Posterior cingulate gyrus (tissue), 11 donors: ENCODE results near the gene VPS54.
"Not testable (repeated sequence)": the region's sequence is repeated elsewhere in the genome, so short reads cannot be mapped to it uniquely, and the experiment has no call there.

ENCODE experiments used
- DNase-seq, 10 donors: peaks; one replicate each; pipeline versions ENCODE4 v3.0.0 to v3.0.0-alpha.2; 2020 to 2021; ENCODE audit warnings: mixed read lengths in 3 of 10
- intact Hi-C: fragments of 100-400 bp; cut with DNase I; formaldehyde crosslinking; loops from one replicate; pipeline ENCODE4 v1.15.1; 2023

Gene VPS54

DNA sequence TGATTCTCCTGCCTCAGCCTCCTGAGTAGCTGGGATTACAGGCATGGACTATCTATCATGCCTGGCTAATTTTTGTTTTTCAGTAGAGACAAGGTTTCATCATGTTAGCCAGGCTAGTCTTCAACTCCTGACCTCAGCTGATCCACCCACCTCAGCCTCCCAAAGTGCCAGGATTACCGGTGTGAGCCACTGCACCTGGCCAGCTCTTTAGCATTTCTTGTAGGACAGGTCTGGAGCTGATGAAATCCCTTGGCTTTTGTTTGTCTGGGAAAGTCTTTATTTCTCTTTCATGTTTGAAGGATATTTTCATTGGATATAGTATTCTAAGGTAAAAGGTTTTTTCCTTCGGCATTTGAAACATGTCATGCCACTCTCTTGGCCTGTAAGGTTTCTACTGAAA lies 20.2 kb downstream of the VPS54 start:
- intact Hi-C loops: no loop called here
- DNase-seq: no peak

DNA sequence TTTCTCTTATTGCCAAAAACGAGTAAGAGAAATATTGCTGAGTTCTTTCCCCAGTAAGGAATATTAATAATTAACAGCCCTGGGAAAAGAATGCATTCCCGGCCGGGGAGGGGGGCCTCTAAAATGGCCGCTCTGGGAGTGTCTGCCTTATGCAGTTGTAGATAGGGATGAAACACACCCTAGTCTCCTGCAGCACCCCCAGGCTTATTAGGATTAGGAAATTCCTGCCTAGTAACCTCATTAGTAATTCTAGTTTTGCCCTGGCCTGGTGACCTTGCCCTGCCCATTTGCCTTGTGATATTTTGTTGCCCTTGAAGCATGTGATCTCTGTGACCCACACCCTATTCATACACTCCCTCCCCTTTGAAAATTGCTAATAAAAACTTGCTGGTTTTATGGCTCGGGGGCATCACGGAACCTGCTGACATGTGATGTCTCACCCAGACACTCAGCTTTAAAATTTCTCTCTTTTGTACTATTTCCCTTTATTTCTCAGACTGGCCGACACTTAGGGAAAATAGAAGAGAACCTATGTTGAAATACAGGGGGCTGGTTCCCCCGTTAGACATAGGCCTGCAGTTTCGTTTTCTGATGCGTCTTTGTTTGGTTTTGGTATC lies 22.5 kb downstream of the VPS54 start:
- DNase-seq, intact Hi-C loops: not testable (repeated sequence)

DNA sequence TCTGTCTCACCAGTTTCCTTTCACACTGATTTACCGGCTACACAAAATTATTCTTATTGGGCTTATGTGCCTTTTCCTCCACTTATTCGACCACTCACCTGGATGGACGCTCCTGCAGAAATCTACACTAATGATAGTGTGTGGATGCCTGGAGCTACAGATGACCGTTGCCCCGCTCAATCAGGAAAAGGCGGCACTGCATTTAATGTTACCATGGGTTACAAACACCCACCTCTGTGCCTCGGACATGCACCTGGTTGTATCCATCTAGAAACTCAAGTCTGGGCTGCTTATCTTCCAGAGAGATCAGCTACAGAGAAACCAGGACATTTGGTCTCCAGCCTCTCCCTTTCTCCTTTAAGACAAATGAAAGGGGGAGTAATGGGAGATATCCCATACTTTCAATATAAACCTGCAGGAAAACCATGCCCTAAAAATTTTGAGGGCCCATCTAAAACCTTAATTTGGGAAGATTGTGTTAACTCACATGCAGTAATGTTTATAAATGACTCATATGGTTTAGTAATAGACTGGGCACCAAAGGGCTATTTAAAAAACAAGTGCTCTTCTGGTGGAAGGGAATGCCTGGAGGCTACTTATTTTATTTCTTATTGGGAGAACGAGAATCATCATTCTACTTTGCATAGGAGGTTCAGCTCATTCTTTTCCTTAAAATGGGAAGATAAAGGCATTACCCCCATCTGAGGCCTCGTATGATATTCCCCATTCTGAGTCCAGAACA lies 24.7 kb downstream of the VPS54 start:
- DNase-seq, intact Hi-C loops: not testable (repeated sequence)

DNA sequence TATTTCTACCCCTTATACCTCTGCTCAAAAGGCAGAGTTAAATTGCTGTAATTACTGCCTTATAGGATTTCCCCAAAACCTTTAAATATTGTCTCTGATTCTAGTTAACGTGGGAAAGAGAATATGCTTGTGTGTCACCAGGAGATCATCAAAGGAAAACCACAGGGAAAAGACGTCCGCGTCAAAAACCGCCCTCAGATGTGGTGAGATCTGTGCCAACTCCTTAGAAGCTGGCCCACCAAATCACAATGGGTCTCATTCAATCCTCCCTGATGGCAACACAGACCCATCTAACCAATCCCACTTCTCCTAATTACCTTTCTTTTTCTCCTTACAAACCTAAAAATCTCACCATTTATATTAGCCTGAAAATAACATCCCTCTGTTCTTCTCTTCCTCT lies 25.4 kb downstream of the VPS54 start:
- intact Hi-C loops: no loop called here
- DNase-seq: no peak

DNA sequence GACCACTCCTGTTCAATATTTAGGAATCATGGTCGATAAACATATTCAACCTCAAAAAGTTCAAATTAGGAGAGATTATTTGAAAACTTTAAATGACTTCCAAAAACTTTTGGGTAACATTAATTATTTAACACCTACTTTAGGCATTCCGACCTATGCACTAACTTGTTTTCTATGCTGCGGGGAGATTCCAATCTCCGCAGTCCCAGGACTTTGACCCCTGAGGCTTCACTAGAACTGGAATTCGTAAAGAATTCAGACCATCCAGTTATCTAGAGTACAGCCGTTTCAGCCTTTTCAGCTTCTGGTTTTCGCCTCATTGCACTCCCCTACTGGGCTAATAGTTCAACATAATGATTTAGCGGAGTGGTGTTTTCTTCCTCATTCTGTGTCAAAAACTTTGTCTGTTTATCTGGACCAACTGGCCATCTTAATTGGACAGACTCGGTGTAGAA lies 26.1 kb downstream of the VPS54 start:
- intact Hi-C loops, DNase-seq: not testable (repeated sequence)

DNA sequence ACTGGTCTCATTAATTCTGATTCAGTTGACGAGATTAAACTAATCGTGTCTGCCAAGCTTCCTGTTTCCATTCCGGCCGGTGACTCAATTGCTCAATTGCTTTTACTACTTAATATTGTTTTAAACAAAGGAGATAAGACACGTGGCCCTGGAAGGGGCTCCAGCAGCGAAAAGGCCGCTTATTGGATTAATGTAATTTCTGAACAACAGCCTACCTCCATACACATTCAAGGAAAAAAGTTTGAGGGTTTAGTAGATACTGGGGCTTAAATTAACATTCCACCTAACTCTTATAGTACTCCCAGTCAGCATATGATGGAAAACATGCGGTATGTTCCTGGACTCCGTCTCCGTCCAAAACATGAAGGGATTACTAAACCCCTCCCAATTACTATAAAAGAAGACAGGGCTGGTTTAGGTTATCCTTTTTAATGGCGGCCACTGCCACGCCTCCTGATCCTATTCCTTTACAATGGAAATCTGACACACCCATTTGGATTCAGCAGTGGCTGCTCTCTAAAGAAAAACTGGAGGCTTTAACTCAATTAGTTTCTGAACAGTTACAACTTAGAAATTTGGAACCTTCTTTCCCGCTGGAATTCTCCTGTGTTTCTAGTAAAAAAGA lies 27.1 kb downstream of the VPS54 start:
- no peak for DNase-seq
- intact Hi-C loops: no loop called here

DNA sequence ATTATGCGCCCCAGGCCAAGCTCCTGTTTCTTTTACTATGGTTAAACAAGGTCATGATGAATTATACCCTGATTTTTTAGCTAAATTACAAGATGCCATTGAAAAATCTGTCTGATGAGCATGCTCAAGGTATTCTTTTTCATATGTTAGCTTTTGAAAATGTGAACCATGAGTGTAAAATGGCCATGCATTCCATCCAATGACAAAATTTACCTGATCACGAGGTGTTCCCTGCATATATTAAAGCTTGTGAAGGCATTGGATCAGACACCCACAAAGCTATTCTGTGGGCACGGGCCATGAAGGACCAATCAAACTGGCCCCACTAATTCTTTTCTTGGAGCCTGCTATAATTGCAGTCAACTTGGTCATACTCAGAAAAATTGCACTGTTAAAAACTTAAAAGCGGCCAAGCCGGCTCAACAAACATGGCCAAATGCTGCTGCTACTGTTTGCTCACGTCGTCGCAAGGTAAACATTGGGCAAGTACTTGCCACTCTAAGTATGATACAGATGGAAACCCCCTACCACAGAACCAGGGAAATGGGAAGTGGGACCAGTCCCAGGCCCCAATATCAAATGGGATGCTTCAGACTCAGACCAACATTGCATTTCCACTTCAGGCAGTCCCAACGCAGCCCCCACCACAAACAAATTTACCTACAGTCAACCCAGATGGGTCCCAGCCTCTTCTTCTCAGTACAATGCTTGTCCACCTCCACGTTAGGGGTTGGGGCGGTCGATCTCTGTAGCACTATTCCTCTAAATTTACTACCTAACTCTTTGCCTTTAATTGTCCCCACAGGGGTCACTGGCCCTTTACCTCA lies 27.8 kb downstream of the VPS54 start:
- DNase-seq: not testable (repeated sequence)

DNA sequence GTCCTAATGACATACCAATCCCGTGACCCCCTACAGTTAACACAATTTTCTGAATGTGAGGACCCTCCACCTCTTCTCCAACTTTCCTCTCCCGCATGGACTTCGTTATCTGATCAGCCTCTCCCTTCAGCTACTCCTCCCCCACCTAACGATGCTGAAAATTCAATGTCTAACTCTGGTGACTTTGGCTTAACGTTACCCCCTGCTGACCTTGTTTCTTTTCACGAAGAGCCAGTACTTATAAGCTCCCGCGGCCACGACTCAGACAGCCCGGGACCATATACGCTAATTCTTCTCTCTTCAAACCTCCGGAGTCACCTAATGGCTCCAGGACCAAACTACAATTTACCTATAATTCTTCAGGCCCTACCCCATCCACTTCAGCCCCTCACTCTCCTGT lies 29.2 kb downstream of the VPS54 start:
- intact Hi-C loops: no loop called here

More for the DNA sequence above, 27.8 kb downstream of the VPS54 start:
- intact Hi-C loops: not testable (repeated sequence)

DNA sequence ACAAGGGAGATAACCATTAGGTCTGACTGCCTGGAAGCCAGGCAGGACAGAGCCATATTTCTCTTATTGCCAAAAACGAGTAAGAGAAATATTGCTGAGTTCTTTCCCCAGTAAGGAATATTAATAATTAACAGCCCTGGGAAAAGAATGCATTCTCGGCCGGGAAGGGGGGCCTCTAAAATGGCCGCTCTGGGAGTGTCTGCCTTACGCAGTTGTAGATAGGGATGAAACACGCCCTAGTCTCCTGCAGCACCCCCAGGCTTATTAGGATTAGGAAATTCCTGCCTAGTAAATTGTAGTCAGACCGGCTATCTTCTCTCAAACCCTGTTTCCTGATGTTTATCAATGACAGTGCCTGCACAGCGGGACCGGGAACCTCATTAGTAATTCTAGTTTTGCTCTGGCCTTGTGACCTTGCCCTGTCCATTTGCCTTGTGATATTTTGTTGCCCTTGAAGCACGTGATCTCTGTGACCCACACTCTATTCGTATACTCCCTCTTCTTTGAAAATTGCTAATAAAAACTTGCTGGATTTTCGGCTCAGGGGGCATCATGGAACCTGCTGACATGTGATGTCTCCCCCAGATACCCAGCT lies 30.3 kb downstream of the VPS54 start:
- intact Hi-C loops, DNase-seq: not testable (repeated sequence)

More for the DNA sequence above, 29.2 kb downstream of the VPS54 start:
- DNase-seq: no peak

DNA sequence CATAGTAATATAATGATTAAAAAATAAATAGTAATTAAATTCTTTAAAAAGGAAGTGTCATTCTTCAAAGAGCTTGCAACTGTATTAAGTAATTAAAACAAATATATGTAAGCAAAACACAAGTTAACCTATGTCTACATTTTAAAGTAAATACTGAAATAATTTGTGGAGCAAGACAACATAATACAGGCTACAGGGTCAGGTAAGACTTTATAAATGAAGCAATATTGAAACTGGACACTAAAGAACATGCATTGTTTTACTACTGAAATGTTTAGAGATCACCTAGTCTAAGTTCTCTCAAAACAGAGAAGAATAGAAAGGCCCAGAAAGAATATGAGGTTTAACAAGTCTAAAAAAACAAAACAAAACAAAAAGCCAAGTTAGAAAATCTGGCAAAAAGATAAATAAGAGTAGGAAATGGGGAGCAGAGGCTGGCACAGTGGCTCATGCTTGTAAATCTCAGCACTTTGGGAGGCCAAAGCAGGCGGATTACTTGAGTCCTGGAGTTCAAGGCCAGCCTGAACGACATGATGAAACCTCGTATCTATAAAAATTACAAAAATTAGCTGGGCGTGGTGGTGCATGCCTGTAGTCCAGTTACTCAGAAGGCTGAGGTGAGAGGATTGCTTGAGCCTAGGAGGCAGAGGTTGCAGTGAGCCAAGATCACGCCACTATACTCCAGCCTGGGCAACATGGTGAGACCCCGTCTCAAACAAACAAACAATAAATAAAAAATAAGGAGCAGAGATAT lies 34.4 kb downstream of the VPS54 start:
- intact Hi-C loops: no loop called here
- no peak for DNase-seq

DNA sequence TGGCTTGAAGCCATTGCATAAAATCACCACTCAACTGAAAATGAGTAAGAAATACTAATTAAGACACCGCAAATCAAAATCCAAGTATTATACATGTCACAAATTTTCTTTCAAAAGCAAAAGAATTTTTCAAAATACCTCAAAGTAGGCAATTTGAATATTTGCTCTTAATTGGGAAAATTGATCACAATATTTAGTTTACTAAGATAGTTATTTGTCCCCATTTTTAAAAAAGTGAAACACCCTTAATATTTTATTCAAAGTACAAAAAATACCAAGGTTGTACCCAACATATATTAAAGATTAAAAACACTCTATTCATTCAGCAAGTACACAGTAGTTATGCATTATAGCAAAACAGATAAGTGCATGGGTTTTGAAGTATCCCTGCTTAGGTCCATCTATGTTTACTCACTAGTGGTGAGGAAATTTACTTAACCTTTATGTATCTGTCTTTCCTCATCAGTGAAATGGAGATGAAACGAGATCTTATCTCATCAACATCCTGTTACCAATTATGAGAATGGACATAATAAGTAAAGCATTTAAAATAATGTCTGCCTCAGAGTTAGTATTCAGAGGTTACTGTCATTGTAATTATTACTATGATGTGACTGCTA lies 35.1 kb downstream of the VPS54 start:
- no peak for DNase-seq
- intact Hi-C loops: no loop called here

DNA sequence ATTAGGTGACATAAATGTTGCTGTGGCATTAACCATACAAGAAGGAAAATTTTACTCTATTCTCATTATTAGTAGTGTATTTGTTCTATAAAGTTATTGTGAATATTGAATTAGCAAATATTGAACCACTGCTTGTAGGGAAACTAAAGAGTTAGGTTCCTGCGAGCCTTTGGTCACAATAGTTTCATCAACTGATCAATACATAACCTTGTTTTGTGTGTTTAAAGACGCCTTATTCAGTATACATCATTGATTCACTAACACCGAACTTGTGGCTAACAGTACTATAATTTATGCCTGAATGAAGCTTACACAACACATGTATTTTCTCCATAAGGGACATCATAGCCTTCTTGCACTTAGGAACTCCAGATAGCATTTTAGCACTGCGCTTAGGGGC lies 36.9 kb downstream of the VPS54 start:
- intact Hi-C loops: no loop called here
- DNase-seq: no peak

DNA sequence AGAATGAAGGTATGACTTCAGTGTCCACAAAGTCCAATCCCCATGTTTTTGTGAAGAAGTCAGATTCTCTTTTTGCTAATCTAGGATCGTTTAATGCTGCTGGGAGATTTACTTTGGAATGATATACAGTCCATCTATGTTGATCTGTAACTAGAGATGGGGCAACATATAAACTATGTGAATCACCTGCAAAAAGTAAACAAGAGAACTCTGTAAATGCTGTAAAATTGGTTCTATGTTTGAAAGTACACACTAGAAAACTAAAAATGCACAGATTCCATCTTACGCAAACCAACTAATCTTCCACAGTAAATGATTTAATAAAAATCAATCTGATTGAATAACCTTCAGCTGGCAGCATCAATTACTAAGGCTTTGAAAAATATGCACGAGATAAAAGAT lies 37.5 kb downstream of the VPS54 start:
- intact Hi-C loops: no loop called here
- DNase-seq: no peak

DNA sequence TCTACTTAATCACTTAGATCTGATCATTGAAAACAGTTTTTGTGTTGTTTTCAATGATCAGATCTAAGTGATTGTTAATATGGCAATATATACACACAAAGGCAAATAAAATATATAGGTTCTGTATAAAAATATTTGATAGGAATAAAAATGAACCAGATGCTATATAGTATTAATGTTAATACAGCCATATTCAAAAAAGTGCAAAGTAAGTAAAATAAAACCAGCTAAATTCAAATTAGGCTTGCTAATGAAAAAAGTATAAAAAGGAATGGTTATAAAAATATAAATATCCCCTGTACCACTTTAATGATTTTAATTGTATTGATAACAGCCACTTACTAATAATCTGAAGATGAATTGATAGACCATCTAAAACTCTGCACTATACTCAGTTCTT lies 38.4 kb downstream of the VPS54 start:
- intact Hi-C loops: no loop called here

DNA sequence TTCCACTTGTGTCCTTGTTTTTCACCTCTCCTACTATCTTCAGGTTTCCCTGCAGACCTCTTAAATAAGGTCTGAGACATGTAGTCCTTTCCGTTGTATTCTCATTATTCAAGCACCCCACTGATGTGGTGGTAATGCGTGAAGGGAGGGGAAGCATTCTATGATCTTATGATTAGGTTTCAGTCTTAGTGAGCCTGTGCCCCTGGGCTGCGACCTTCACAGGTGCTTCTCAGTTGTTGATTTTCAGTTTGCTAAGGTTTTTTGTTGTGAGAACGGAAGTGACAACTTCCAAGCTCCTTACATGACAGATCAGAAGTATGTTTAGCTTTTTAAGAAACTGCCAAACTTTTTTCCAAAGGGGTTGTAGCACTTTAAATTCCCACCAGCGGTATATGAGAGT lies 41.3 kb downstream of the VPS54 start:
- intact Hi-C loops: no loop called here
- DNase-seq: no peak

More for the DNA sequence above, 38.4 kb downstream of the VPS54 start:
- DNase-seq: no peak

DNA sequence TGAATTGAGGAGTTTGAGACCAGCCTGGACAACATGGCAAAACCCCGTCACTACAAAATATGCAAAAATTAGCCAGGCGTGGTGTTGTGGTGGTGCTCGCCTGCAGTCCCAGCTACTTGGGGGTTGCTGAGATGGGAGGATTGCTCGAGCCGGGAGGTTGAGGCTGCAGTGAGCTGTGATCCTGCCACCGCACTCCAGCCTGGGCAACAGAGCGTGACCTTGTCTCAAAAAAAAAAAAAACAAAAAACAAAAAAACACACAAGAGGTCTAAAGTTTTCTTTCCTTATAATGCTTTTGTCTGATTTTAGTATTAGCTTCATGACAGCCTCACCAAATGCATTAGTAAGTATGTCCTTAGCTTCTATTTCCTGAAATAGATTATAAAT lies 43.1 kb downstream of the VPS54 start:
- intact Hi-C loops: no loop called here
- DNase-seq: no peak

DNA sequence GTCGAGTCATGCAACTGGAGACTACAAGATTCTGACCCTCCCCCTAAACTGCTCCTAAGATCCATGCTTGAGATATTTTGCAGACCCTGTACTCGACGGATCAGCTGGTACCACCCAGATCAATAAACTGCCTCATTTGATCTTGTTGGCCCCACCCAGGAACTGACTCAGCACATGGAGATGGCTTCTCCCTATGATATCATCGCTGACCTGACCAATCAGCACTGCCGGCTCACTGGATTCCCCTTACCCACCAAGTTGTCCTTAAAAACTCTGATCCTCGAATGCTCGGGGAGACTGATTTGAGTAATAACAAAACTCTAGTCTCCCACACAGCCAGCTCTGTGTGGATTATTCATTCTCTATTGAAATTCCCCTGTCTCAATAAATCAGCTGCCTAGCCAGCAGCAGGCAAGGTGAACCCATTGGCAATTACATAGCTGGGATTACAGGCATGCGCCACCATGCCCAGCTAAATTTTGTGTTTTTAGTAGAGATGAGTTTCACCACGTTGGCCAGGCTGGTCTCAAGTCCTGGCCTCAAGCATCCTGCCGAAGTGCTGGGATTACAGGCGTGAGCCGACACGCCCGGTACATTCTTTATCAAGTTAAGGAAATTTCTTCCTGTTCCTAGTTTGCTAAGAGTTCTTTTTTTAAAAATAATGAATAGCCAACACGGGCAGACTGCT lies 43.6 kb downstream of the VPS54 start:
- DNase-seq: peak in 1 of 10 donors; percentile 57
- intact Hi-C loops: no loop called here

DNA sequence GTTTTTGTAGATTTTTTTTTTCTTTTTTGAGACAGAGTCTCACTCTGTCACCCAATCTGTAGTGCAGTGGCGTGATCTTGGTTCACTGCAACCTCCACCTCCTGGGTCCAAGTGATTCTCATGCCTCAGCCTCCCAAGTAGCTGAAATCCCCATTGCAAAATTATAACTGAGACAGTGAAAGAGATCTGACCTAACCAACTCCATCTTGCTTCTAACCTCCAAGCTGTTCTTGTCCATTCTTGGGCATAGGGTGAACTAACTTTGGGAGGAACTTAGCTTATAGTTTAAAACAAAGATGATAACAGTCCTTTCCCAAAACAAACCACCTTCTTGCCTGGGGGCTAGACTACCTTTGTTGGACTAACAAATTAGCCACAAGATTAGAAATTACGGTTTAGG lies 44.2 kb downstream of the VPS54 start:
- intact Hi-C loops, DNase-seq: not testable (repeated sequence)

DNA sequence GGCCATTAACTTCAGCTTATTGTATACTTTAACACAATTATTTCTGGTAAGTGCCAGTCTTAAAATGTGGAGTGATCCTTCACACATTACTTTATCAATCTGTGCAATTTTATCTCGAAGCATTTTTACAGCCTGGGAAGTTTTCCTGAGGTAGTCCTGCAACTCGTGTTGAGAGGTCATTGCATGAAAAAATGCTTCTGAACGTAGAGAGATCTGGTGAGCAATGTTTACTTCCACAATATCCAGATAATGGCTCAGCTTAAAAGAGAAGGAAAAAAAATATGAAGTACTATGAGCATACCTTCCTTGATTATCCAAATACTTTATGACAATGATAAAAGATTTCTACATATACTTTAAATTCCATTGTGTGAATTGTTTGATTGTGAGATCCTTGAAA lies 57.0 kb downstream of the VPS54 start:
- DNase-seq: no peak

More for the DNA sequence above, 57.0 kb downstream of the VPS54 start:
- intact Hi-C loops: no loop called here
